GM12878 (cell line): ENCODE results near the gene PRDM16.

Experiments
- CREM ChIP-seq: IDR thresholded peaks from 2 replicates; pipeline ENCODE4 v1.6.1; 2014; ENCODE audit warnings: antibody characterized with exemption, low read depth
- CTCF ChIP-seq, 3 experiments: IDR thresholded peaks in 2 of 3; conservative IDR thresholded peaks in 1 of 3; 2 replicates each; pipeline ENCODE4 v1.5.1; 2011; ENCODE audit warnings: low read depth in 3 of 3, low read length in 3 of 3, mild to moderate bottlenecking in 3 of 3, control low read depth in 2 of 3, moderate library complexity in 2 of 3, inconsistent platforms in 1 of 3, mixed read lengths in 1 of 3; ENCODE audit not compliant: control insufficient read depth in 2 of 3, insufficient read depth in 1 of 3; ENCODE audit errors: extremely low read depth in 1 of 3
- ETV6 ChIP-seq, 2 experiments: fragments of 450-650 bp in 1 of 2; IDR thresholded peaks in 1 of 2; conservative IDR thresholded peaks in 1 of 2; 2 replicates each; pipeline ENCODE4 v1.6.1; 2014; ENCODE audit warnings: antibody characterized with exemption in 1 of 2, borderline replicate concordance in 1 of 2, low read depth in 1 of 2, mild to moderate bottlenecking in 1 of 2, moderate library complexity in 1 of 2
- MEF2B ChIP-seq: fragments of 450-650 bp; IDR thresholded peaks from 2 replicates; pipeline ENCODE4 v1.6.1; 2018; ENCODE audit warnings: mild to moderate bottlenecking, moderate library complexity; ENCODE audit not compliant: partially characterized antibody, poor library complexity, severe bottlenecking
- MYC ChIP-seq: IDR thresholded peaks from 2 replicates; pipeline ENCODE4 v1.6.1; 2011; ENCODE audit warnings: mild to moderate bottlenecking, low read length, moderate library complexity, inconsistent platforms; ENCODE audit not compliant: insufficient read depth, insufficient replicate concordance, insufficient read length, severe bottlenecking
- NKRF ChIP-seq: fragments of 450-650 bp; conservative IDR thresholded peaks from 2 replicates; pipeline ENCODE4 v1.6.1; 2017; ENCODE audit warnings: mild to moderate bottlenecking, moderate library complexity
- NR2F1 ChIP-seq: fragments of 450-650 bp; conservative IDR thresholded peaks from 2 replicates; pipeline ENCODE4 v1.6.1; 2017; ENCODE audit warnings: mild to moderate bottlenecking
- POLR2A ChIP-seq: IDR thresholded peaks from 2 replicates; pipeline ENCODE4 v1.6.1; 2011; ENCODE audit warnings: low read depth, mild to moderate bottlenecking, low read length
- POLR2AphosphoS5 ChIP-seq: IDR thresholded peaks from 2 replicates; pipeline ENCODE4 v1.6.1; 2011; ENCODE audit warnings: mild to moderate bottlenecking, low read length, inconsistent platforms
- SMC3 ChIP-seq: IDR thresholded peaks from 2 replicates; pipeline ENCODE4 v1.6.1; 2011; ENCODE audit warnings: low read length, improper control_type of control experiment, borderline replicate concordance
- USF1 ChIP-seq: IDR thresholded peaks from 2 replicates; pipeline ENCODE4 v1.6.1; 2011; ENCODE audit warnings: borderline replicate concordance, low read depth, mild to moderate bottlenecking, moderate library complexity, mixed read lengths, low read length; ENCODE audit not compliant: insufficient read depth; ENCODE audit errors: extremely low read length

- TF ChIP-seq POLR2AphosphoS5, result no peak
- TF ChIP-seq POLR2A, result no peak
- no peak for TF ChIP-seq CTCF (IDR thresholded peaks at IDR 0.05 in 2 of 3, conservative IDR thresholded peaks at IDR 0.05 in 1 of 3; ENCODE audit: control insufficient read depth in 2 of 3, extremely low read depth in 1 of 3, insufficient read depth in 1 of 3, low read depth in 3 of 3, low read length in 3 of 3)
- no peak for TF ChIP-seq NKRF
- TF ChIP-seq NR2F1, result no peak
- TF ChIP-seq MYC, result no peak
- no peak for TF ChIP-seq MEF2B
- TF ChIP-seq USF1, result no peak
- no peak for TF ChIP-seq ETV6 (conservative IDR thresholded peaks at IDR 0.05 in 1 of 2, IDR thresholded peaks at IDR 0.05 in 1 of 2; ENCODE audit: borderline replicate concordance in 1 of 2, low read depth in 1 of 2)
- no peak for TF ChIP-seq CREM
- no peak for TF ChIP-seq SMC3
These were observed 355.1 kb downstream of the PRDM16 start for GRCh38 chr1:3423896-3424611.
